H1 (cell line): ENCODE results near the gene AAMP.

Experiments used
- CTCF ChIP-seq, 3 experiments: IDR thresholded peaks; 1 replicate in 2 of 3; 2 replicates in 1 of 3; pipeline versions ENCODE4 v1.5.1 to v1.6.1; 2011; ENCODE audit warnings: low read length in 3 of 3, mild to moderate bottlenecking in 3 of 3, inconsistent platforms in 2 of 3, low read depth in 1 of 3, moderate library complexity in 1 of 3; ENCODE audit not compliant: insufficient read depth in 1 of 3; ENCODE audit errors: control extremely low read depth in 1 of 3
- EP300 ChIP-seq, 2 experiments: IDR thresholded peaks; 1 replicate in 1 of 2; 2 replicates in 1 of 2; pipeline ENCODE4 v1.6.1; 2011 to 2012; ENCODE audit warnings: low read depth in 2 of 2, low read length in 2 of 2, mild to moderate bottlenecking in 2 of 2, borderline replicate concordance in 1 of 2, inconsistent platforms in 1 of 2, moderate library complexity in 1 of 2
- POLR2A ChIP-seq, 2 experiments: IDR thresholded peaks; 1 replicate in 1 of 2; 2 replicates in 1 of 2; pipeline ENCODE4 v1.6.1; 2011; ENCODE audit warnings: low read depth in 2 of 2, low read length in 2 of 2, mild to moderate bottlenecking in 2 of 2; ENCODE audit errors: control extremely low read depth in 1 of 2
- TAF1 ChIP-seq: IDR thresholded peaks from 2 replicates; pipeline ENCODE4 v1.6.1; 2011; ENCODE audit warnings: mild to moderate bottlenecking, low read depth, low read length
- TEAD4 ChIP-seq: IDR thresholded peaks from 2 replicates; pipeline ENCODE4 v1.6.1; 2012; ENCODE audit warnings: low read depth, low read length, inconsistent platforms, mixed read lengths
- TF ChIP-seq, protein P1 (sequence below): IDR thresholded peaks from 2 replicates; pipeline ENCODE4 v1.6.1; 2012; ENCODE audit warnings: inconsistent platforms

DNA sequence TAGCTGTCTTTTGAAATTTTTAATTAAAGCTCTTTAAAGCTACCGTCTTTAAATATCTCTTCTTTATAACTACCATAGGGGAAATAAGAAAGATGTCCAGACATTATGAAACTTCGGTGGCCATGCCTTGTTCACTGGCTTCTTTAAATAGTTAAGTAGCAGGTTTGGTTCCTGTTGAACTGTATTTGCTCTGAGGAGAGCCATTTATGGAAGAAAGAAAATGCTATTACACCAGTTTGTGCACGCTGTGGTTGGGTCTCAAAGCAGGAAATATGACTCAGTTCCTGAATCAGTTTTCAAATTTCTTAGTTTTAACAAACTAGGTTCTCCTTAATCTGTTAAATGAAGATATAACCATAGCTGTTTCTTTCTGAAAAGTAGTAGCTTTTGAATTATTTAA is 40.7 kb downstream of the AAMP start:
- TF ChIP-seq CTCF (IDR thresholded peaks at IDR 0.05; ENCODE audit: control extremely low read depth in 1 of 3, insufficient read depth in 1 of 3, low read depth in 1 of 3, low read length in 3 of 3) (no peak), EP300 (IDR thresholded peaks at IDR 0.05; ENCODE audit: borderline replicate concordance in 1 of 2, low read depth in 2 of 2, low read length in 2 of 2) (no peak), TEAD4 (no peak), TAF1 (no peak), POLR2A (IDR thresholded peaks at IDR 0.05; ENCODE audit: control extremely low read depth in 1 of 2, low read depth in 2 of 2, low read length in 2 of 2) (no peak)
- TF ChIP-seq, protein P1, sequence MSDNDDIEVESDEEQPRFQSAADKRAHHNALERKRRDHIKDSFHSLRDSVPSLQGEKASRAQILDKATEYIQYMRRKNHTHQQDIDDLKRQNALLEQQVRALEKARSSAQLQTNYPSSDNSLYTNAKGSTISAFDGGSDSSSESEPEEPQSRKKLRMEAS = no peak
